ENCODE results near the gene SORCS1. TPM values are rescaled to one million over a fixed set of nuclear protein-coding genes. Genes with fewer than 3 reads are reported as not detected.

The SORCS1 gene
- polyA plus RNA-seq, 3 donors: 0.09 TPM; not detected in 2

GRCh38 chr10:106528702-106529101 lies 635.8 kb downstream of the SORCS1 start:
- no peak overlapping the region for H3K4me2 ChIP-seq (replicated peaks; ENCODE audit: extremely low read depth, low read length, poor library complexity, severe bottlenecking)
- H4K20me1 ChIP-seq (ENCODE audit: insufficient read depth, low read length): no peaks in the 10 kb centered on the region
- H3K27ac ChIP-seq (ENCODE audit: low read depth in 1 of 2, low read length in 2 of 2): no peak overlapping the region
- H3K4me1 Mint-ChIP-seq: no peaks in the 10 kb centered on the region
- H3K36me3 Mint-ChIP-seq: no peaks in the 10 kb centered on the region
- H3K27ac Mint-ChIP-seq: no peak overlapping the region
- H3K4me3 ChIP-seq (replicated peaks in 1 of 3; ENCODE audit: low read depth in 2 of 3, low read length in 3 of 3): no peak overlapping the region
- WGBS (ENCODE audit: insufficient coverage): 93% methylated on average over 2 of the region's 2 CpGs
- H3K27me3 Mint-ChIP-seq (ENCODE audit: low read depth in 3 of 3): no peaks in the 10 kb centered on the region
- no peak for TF ChIP-seq CTCF (IDR thresholded peaks at IDR 0.05)
- H3K27me3 ChIP-seq (ENCODE audit: control insufficient read depth in 2 of 2, insufficient read depth in 2 of 2, low read length in 2 of 2): no peaks in the 10 kb centered on the region
- no peaks in the 10 kb centered on the region for H3K36me3 ChIP-seq (replicated peaks in 1 of 2; ENCODE audit: control insufficient read depth in 1 of 2, insufficient read depth in 2 of 2, low read length in 2 of 2)
- no peaks in the 10 kb centered on the region for H3K4me1 ChIP-seq (ENCODE audit: control insufficient read depth in 1 of 2, insufficient read depth in 2 of 2, low read length in 2 of 2)
- no peak overlapping the region for H2AFZ ChIP-seq (ENCODE audit: insufficient read depth, low read depth, low read length, poor library complexity, severe bottlenecking)
- no peak overlapping the region for H3K9ac ChIP-seq (ENCODE audit: insufficient read depth, low read length, poor library complexity, severe bottlenecking)
- peaks cover 0 to 4% of the 10 kb centered on the region in 2 donors for H3K9me3 ChIP-seq (replicated peaks in 1 of 2; ENCODE audit: control insufficient read depth in 1 of 2, insufficient read depth in 1 of 2, low read length in 2 of 2)
- DNase-seq: no peak
- no peak overlapping the region for H3K4me3 Mint-ChIP-seq
- intact Hi-C loops (cut with micrococcal nuclease): no loop called here
- no peaks in the 10 kb centered on the region for H3K79me2 ChIP-seq (ENCODE audit: insufficient read depth, low read length)
- H3K9me3 Mint-ChIP-seq: peaks cover 0 to 10% (median 0%) of the 10 kb centered on the region in 7 donors

- H3K9ac ChIP-seq (ENCODE audit: insufficient read depth, low read length, poor library complexity, severe bottlenecking): no peak overlapping the region
- H3K36me3 ChIP-seq (replicated peaks in 1 of 2; ENCODE audit: control insufficient read depth in 1 of 2, insufficient read depth in 2 of 2, low read length in 2 of 2): no peaks in the 10 kb centered on the region
- intact Hi-C loops (cut with micrococcal nuclease): no loop called here
- Mint-ChIP-seq H3K4me1 (no peaks in the 10 kb centered on the region), H3K27me3 (ENCODE audit: low read depth in 3 of 3) (no peaks in the 10 kb centered on the region), H3K9me3 (peaks cover 0 to 10% (median 2%) of the 10 kb centered on the region in 7 donors), H3K27ac (no peak overlapping the region), H3K36me3 (no peaks in the 10 kb centered on the region), H3K4me3 (no peak overlapping the region)
- peaks cover 0 to 4% of the 10 kb centered on the region in 2 donors for H3K9me3 ChIP-seq (replicated peaks in 1 of 2; ENCODE audit: control insufficient read depth in 1 of 2, insufficient read depth in 1 of 2, low read length in 2 of 2)
- no peak overlapping the region for H3K4me2 ChIP-seq (replicated peaks; ENCODE audit: extremely low read depth, low read length, poor library complexity, severe bottlenecking)
- no CpG with 5 or more reads among the region's 1 CpG for WGBS (ENCODE audit: insufficient coverage)
- no peaks in the 10 kb centered on the region for H3K79me2 ChIP-seq (ENCODE audit: insufficient read depth, low read length)
- no peak for TF ChIP-seq CTCF (IDR thresholded peaks at IDR 0.05)
- no peak overlapping the region for H3K4me3 ChIP-seq (replicated peaks in 1 of 3; ENCODE audit: low read depth in 2 of 3, low read length in 3 of 3)
- no peak overlapping the region for H3K27ac ChIP-seq (ENCODE audit: low read depth in 1 of 2, low read length in 2 of 2)
- no peak overlapping the region for H2AFZ ChIP-seq (ENCODE audit: insufficient read depth, low read depth, low read length, poor library complexity, severe bottlenecking)
- no peaks in the 10 kb centered on the region for H3K27me3 ChIP-seq (ENCODE audit: control insufficient read depth in 2 of 2, insufficient read depth in 2 of 2, low read length in 2 of 2)
- H3K4me1 ChIP-seq (ENCODE audit: control insufficient read depth in 1 of 2, insufficient read depth in 2 of 2, low read length in 2 of 2): no peaks in the 10 kb centered on the region
- no peaks in the 10 kb centered on the region for H4K20me1 ChIP-seq (ENCODE audit: insufficient read depth, low read length)
- no peak for DNase-seq
These were observed 638.7 kb downstream of the SORCS1 start for GRCh38 chr10:106525835-106526234.

Small RNA genes lying within 50 kb of the gene (small RNA-seq; reads per million reads assigned to genes)
- gene RNA5SP325 (ENCODE audit: insufficient read length, low read depth): 0.71 reads per million

Data from CD14-positive monocyte (primary cell).